Testis (tissue), 2 donors: ENCODE measurements around the gene PHEX.

Experiments used
- POLR2A ChIP-seq: fragments of 450-650 bp; IDR thresholded peaks from one replicate; pipeline ENCODE4 v1.6.1; 2017; ENCODE audit warnings: antibody characterized with exemption, mild to moderate bottlenecking, moderate library complexity
- TF ChIP-seq, protein P1 (sequence below), 3 experiments: fragments of 450-650 bp in 2 of 3; fragments of 200-600 bp in 1 of 3; sonication (generic) in 1 of 3; IDR thresholded peaks; one replicate each; pipeline ENCODE4 v1.5.1; 2016 to 2019; ENCODE audit warnings: antibody characterized with exemption in 3 of 3, mild to moderate bottlenecking in 2 of 3, moderate library complexity in 1 of 3

DNA sequence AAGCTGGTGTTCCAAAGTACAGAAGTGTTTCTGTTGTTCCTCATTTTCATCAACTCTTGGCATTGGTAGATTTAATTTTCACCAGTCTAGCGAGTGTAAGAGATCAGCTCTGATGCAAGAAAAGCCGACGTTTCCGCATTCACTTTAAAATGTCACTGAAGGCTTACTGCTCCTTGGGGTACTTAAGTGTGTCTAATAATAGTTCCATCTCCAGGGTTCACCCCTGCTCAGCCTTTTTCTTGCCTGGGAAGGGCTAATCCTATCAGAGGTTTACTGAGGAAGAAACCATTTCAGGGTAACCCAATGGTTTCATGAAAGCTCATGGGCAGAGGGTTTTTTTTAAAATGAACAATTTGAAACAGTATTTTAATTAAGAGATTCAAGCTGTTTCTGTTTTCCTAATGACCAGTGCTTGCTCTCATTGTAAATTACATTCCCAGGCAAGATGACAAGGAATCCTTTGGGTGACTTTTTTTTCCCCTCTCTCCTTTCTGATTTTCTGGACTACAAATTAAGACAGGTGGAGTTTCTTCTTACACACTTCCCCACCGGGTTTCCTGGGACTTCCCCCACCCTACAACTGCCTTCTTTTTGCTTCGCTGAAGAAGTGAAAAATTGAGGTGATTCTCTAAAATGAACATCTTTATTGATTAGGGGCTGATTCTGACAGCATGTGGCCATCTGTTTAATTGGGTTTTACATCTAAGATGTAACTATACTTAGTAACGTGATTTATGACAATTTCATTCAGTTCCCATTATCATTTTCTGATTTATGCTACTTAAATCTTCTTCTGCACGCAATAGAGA, 161.9 kb downstream of the PHEX start:
- TF ChIP-seq, protein P1, sequence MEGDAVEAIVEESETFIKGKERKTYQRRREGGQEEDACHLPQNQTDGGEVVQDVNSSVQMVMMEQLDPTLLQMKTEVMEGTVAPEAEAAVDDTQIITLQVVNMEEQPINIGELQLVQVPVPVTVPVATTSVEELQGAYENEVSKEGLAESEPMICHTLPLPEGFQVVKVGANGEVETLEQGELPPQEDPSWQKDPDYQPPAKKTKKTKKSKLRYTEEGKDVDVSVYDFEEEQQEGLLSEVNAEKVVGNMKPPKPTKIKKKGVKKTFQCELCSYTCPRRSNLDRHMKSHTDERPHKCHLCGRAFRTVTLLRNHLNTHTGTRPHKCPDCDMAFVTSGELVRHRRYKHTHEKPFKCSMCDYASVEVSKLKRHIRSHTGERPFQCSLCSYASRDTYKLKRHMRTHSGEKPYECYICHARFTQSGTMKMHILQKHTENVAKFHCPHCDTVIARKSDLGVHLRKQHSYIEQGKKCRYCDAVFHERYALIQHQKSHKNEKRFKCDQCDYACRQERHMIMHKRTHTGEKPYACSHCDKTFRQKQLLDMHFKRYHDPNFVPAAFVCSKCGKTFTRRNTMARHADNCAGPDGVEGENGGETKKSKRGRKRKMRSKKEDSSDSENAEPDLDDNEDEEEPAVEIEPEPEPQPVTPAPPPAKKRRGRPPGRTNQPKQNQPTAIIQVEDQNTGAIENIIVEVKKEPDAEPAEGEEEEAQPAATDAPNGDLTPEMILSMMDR (IDR thresholded peaks at IDR 0.05): no peak
- no peak for TF ChIP-seq POLR2A
